SK-N-MC (cell line): ENCODE results near the gene RALGAPA2.

ENCODE experiments used
- DNase-seq: peaks from one replicate; pipeline ENCODE4 v3.0.0-alpha.2; 2011; ENCODE audit warnings: low read depth, low spot score
- H3K27ac ChIP-seq: fragments of 200-600 bp; sonication (generic); 2 replicates; pipeline ENCODE4 v1.5.1; 2016; ENCODE audit warnings: mixed run types
- H3K36me3 ChIP-seq: fragments of 200-600 bp; sonication (generic); 2 replicates; pipeline ENCODE4 v1.6.1; 2017; ENCODE audit warnings: antibody characterized with exemption, low read length, mixed read lengths; ENCODE audit not compliant: insufficient read depth
- H3K4me3 ChIP-seq: fragments of 200-600 bp; sonication (generic); 2 replicates; pipeline ENCODE4 v1.5.1; 2016
- H3K9ac ChIP-seq: fragments of 200-600 bp; sonication (generic); 2 replicates; pipeline ENCODE4 v1.8.0; 2017; ENCODE audit warnings: mixed run types, mixed read lengths; ENCODE audit not compliant: insufficient read length
- H3K9me3 ChIP-seq: fragments of 200-600 bp; sonication (generic); 2 replicates; pipeline ENCODE4 v1.6.1; 2017; ENCODE audit warnings: low read depth, mild to moderate bottlenecking, antibody characterized with exemption, low read length, moderate library complexity, mixed read lengths
- EZH2 ChIP-seq: fragments of 200-600 bp; sonication (generic); IDR thresholded peaks from one replicate; pipeline ENCODE4 v1.6.1; 2017; ENCODE audit warnings: antibody characterized with exemption
- FOXP2 ChIP-seq: optimal IDR thresholded peaks from 2 replicates; pipeline ENCODE3; 2011; ENCODE audit warnings: mild to moderate bottlenecking, moderate library complexity; ENCODE audit not compliant: insufficient read depth; ENCODE audit errors: extremely low read length, control extremely low read depth
- POLR2AphosphoS5 ChIP-seq: IDR thresholded peaks from 2 replicates; pipeline ENCODE4 v1.6.1; 2012; ENCODE audit warnings: mild to moderate bottlenecking, low read depth, low read length, borderline replicate concordance

Gene RALGAPA2

GRCh38 chr20:20490673-20491072 is 221.8 kb downstream of the RALGAPA2 start:
- no peak for TF ChIP-seq EZH2
- TF ChIP-seq POLR2AphosphoS5, result no peak
- TF ChIP-seq FOXP2, result no peak
- Histone ChIP-seq H3K9ac (no peak overlapping the region), H3K27ac (no peak overlapping the region), H3K4me3 (no peak overlapping the region), H3K9me3 (no peaks in the 10 kb centered on the region), H3K36me3 (no peaks in the 10 kb centered on the region)
- no peak for DNase-seq

- H3K36me3 ChIP-seq, result no peaks in the 10 kb centered on the region
- no peak overlapping the region for H3K27ac ChIP-seq
- no peak overlapping the region for H3K4me3 ChIP-seq
- no peaks in the 10 kb centered on the region for H3K9me3 ChIP-seq
- DNase-seq, result no peak
- TF ChIP-seq FOXP2 (no peak), EZH2 (no peak), POLR2AphosphoS5 (no peak)
- no peak overlapping the region for H3K9ac ChIP-seq
Observed at GRCh38 chr20:20489648-20490341, 222.6 kb downstream of the RALGAPA2 start.

- no peak for DNase-seq
- TF ChIP-seq FOXP2 (no peak), POLR2AphosphoS5 (no peak), EZH2 (no peak)
- H3K27ac ChIP-seq, result no peak overlapping the region
- no peaks in the 10 kb centered on the region for H3K36me3 ChIP-seq
- H3K9me3 ChIP-seq, result no peaks in the 10 kb centered on the region
- H3K9ac ChIP-seq, result no peak overlapping the region
- H3K4me3 ChIP-seq, result no peak overlapping the region
Observed at GRCh38 chr20:20489054-20489453, 223.4 kb downstream of the RALGAPA2 start.

GRCh38 chr20:20488388-20488787 is 224.1 kb downstream of the RALGAPA2 start:
- DNase-seq, result no peak
- Histone ChIP-seq H3K9me3 (no peaks in the 10 kb centered on the region), H3K9ac (no peak overlapping the region), H3K4me3 (no peak overlapping the region), H3K27ac (no peak overlapping the region), H3K36me3 (no peaks in the 10 kb centered on the region)
- TF ChIP-seq POLR2AphosphoS5 (no peak), FOXP2 (no peak), EZH2 (no peak)

- H3K4me3 ChIP-seq, result no peak overlapping the region
- H3K9ac ChIP-seq, result no peak overlapping the region
- no peaks in the 10 kb centered on the region for H3K36me3 ChIP-seq
- TF ChIP-seq POLR2AphosphoS5 (no peak), FOXP2 (no peak), EZH2 (no peak)
- no peak for DNase-seq
- no peaks in the 10 kb centered on the region for H3K9me3 ChIP-seq
- H3K27ac ChIP-seq, result no peak overlapping the region
Observed at GRCh38 chr20:20487811-20488210, 224.6 kb downstream of the RALGAPA2 start.

- Histone ChIP-seq H3K36me3 (no peaks in the 10 kb centered on the region), H3K27ac (no peak overlapping the region), H3K9me3 (no peaks in the 10 kb centered on the region), H3K9ac (no peak overlapping the region), H3K4me3 (no peak overlapping the region)
- no peak for DNase-seq
- TF ChIP-seq FOXP2, result no peak
- no peak for TF ChIP-seq EZH2
- TF ChIP-seq POLR2AphosphoS5, result no peak
Observed at GRCh38 chr20:20483328-20483727, 229.1 kb downstream of the RALGAPA2 start.

GRCh38 chr20:20482453-20482852 is 230.0 kb downstream of the RALGAPA2 start:
- H3K36me3 ChIP-seq, result no peaks in the 10 kb centered on the region
- DNase-seq, result no peak
- no peak overlapping the region for H3K9ac ChIP-seq
- H3K9me3 ChIP-seq, result no peaks in the 10 kb centered on the region
- H3K27ac ChIP-seq, result no peak overlapping the region
- TF ChIP-seq POLR2AphosphoS5 (no peak), EZH2 (no peak), FOXP2 (no peak)
- no peak overlapping the region for H3K4me3 ChIP-seq

GRCh38 chr20:20480689-20481088 is 231.8 kb downstream of the RALGAPA2 start:
- Histone ChIP-seq H3K9ac (no peak overlapping the region), H3K36me3 (no peaks in the 10 kb centered on the region), H3K27ac (no peak overlapping the region), H3K4me3 (no peak overlapping the region), H3K9me3 (no peaks in the 10 kb centered on the region)
- no peak for TF ChIP-seq POLR2AphosphoS5
- no peak for TF ChIP-seq EZH2
- TF ChIP-seq FOXP2, result no peak
- DNase-seq, result no peak

GRCh38 chr20:20480126-20480525 is 232.3 kb downstream of the RALGAPA2 start:
- H3K9me3 ChIP-seq, result no peaks in the 10 kb centered on the region
- DNase-seq, result no peak
- H3K36me3 ChIP-seq, result no peaks in the 10 kb centered on the region
- no peak overlapping the region for H3K27ac ChIP-seq
- TF ChIP-seq EZH2 (no peak), POLR2AphosphoS5 (no peak), FOXP2 (no peak)
- H3K9ac ChIP-seq, result no peak overlapping the region
- H3K4me3 ChIP-seq, result no peak overlapping the region
